GM13976 (cell line): ENCODE measurements around the gene CCSER2.

Source experiments
- DNase-seq: peaks from one replicate; pipeline ENCODE4 v3.0.0; 2012; ENCODE audit warnings: low spot score
- CTCF ChIP-seq: IDR thresholded peaks from 2 replicates; pipeline ENCODE4 v1.5.1; 2012; ENCODE audit warnings: borderline replicate concordance, mild to moderate bottlenecking; ENCODE audit not compliant: insufficient read depth; ENCODE audit errors: extremely low read depth, missing control alignments, control extremely low read depth
- in situ Hi-C: fragments of 300-500 bp; cut with MboI; formaldehyde crosslinking; loops from one replicate; pipeline ENCODE4 v1.12.0; 2022; ENCODE audit warnings: low sequenced_read_pairs, mixed read lengths, inconsistent platforms; ENCODE audit not compliant: unreplicated experiment

Gene CCSER2

GRCh38 chr10:84331091-84331490 lies 2.7 kb downstream of the CCSER2 start:
- TF ChIP-seq CTCF = no peak
- in situ Hi-C loops = no loop called here
- DNase-seq = no peak

GRCh38 chr10:84333864-84334451 lies 5.6 kb downstream of the CCSER2 start:
- DNase-seq = peak; percentile 44
- in situ Hi-C loops = no loop called here

GRCh38 chr10:84334811-84335210 lies 6.4 kb downstream of the CCSER2 start:
- no peak for DNase-seq
- in situ Hi-C loops = no loop called here
- TF ChIP-seq CTCF = no peak

More at GRCh38 chr10:84333864-84334451, 5.6 kb downstream of the CCSER2 start:
- no peak for TF ChIP-seq CTCF

- TF ChIP-seq CTCF = no peak
- in situ Hi-C loops = no loop called here
- DNase-seq = no peak
Observed at GRCh38 chr10:84335516-84335915, 7.1 kb downstream of the CCSER2 start.

- no peak for TF ChIP-seq CTCF
- no peak for DNase-seq
- in situ Hi-C loops = no loop called here
Observed at GRCh38 chr10:84336406-84337090, 8.2 kb downstream of the CCSER2 start.

- no peak for DNase-seq
- in situ Hi-C loops = no loop called here
- TF ChIP-seq CTCF = no peak
Observed at GRCh38 chr10:84337199-84337598, 8.8 kb downstream of the CCSER2 start.
